ENCODE data around the gene RBBP8.
"Not testable (repeated sequence)": the region's sequence is repeated elsewhere in the genome, so short reads cannot be mapped to it uniquely, and the experiment has no call there.

RBBP8 gene

DNA sequence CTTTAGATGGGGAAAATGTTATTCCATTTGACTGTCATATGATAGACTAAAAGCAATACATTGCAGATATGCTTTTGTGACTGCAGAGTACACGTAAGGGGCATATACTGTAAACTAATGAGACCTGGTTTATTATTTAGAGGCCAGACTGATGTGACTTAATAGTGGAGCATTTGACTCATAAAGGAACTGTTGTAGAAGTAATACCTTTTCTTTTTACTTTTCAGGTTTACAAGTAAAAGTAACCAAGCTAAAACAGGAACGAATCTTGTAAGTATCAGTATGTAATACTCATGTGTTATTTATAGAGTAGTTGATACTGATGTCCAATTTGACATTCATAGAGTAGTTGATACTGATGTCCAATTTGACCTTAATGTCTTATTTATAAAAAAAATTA lies 13.1 kb downstream of the RBBP8 start:
- DNase-seq: no peak

DNA sequence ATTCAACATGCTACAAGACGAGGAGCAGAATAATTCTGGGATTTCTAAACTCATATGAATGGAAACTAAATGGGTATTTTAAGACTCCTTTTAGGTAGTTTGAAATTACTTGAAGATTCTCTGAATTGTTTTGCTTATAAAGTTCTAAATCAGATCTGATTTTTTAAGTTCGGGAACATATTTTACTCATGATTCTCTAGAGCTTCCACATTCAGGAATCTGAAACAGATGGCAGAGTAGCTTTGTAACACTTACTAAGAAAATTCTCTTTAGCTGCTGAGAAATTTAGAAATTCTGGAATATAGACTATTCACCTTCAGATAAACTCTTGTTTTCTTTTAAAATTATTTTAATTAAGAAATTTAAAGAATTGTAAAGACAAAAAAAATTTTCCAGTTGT lies 13.7 kb downstream of the RBBP8 start:
- no peak for DNase-seq

- no peak for DNase-seq
Measured at GRCh38 chr18:22951823-22952222, 18.7 kb downstream of the RBBP8 start.

- DNase-seq: no peak
Measured at GRCh38 chr18:22952525-22952924, 19.4 kb downstream of the RBBP8 start.

GRCh38 chr18:22953982-22954381 lies 20.9 kb downstream of the RBBP8 start:
- not testable (repeated sequence) for DNase-seq

GRCh38 chr18:22956226-22956625 lies 23.1 kb downstream of the RBBP8 start:
- DNase-seq: no peak

GRCh38 chr18:22961156-22961555 lies 28.0 kb downstream of the RBBP8 start:
- no peak for DNase-seq

GRCh38 chr18:22962004-22962403 lies 28.9 kb downstream of the RBBP8 start:
- no peak for DNase-seq

- no peak for DNase-seq
Measured at GRCh38 chr18:22964116-22964515, 31.0 kb downstream of the RBBP8 start.

DNA sequence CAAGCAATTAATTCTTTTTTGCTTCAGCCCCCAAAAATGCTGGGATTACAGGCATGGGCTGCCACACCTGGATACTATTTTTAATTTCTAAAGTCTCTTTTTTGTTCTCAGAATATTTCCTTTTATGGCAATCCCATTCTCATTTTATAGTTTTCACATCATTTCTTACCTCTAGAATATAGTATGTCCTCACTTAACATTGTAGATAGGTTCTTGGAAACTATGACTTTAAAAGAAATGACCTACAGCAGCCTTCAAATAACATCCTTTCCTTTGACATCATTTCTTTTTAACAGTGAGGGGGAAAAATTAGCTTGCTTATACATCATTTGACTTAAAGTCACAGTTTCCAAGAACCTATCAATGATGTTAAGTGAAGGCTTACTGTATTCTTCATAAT lies 31.6 kb downstream of the RBBP8 start:
- DNase-seq: no peak

DNA sequence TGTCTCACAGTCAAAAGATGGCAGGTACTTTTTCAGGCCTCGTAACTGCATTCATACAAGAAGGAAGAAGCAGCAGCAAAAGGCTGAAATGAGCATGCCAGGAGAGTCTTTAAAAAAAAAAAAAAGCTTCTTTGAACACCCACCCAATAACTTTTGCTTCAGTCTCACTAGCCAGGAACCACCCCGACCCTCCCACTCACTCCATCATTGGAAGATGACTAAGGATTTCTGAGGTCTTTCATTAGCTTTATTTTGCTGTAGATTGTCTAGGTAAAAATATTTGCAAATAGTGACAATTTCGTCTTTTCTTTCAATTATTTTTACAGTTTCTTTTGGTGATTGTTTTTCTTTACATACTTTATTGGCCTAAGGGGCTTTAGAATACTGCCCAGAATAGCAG lies 37.9 kb downstream of the RBBP8 start:
- no peak for DNase-seq

GRCh38 chr18:22974001-22974400 lies 40.9 kb downstream of the RBBP8 start:
- DNase-seq: no peak

GRCh38 chr18:22974707-22975106 lies 41.6 kb downstream of the RBBP8 start:
- DNase-seq: no peak

- no peak for DNase-seq
Measured at GRCh38 chr18:22975508-22975907, 42.4 kb downstream of the RBBP8 start.

DNA sequence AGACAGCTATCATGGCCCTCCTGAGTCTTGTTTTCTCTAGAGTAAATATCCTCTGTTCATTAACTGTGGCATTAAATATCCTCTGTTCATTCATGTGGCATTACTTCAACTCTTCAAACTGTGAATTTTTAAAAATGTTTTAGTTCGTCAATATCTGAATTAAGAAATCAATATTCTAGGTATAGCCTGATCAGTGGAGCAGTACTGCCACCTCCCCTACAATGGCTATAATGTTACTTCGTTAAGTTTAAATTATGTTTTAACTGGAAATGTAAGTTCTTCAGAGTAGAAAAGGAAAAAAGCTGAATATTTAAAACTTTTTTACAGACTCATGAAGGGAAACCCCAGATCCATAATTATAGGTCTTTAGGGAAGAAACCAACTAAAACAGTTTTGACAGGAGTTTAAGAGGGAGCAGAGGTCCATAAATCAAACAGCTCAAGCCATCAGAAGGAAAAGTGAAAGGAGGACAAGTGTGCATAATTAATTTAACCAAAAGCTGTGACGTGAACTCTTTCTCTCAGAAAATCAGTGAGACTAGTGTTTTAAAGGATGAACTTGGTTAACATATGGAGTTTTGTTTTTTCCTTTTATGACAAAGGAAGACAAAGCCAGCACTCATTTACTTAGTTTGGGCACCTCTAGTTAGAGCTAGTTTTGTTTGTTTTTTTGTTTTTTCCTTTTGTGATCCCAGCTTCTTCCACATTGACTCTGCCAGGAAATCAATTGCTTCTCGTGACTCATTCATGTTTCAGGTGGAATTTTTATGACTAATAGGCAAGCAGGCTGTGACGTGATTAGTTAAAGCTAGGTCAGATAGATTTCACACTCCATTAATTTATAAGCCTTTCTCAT lies 44.9 kb downstream of the RBBP8 start:
- DNase-seq: no peak

DNA sequence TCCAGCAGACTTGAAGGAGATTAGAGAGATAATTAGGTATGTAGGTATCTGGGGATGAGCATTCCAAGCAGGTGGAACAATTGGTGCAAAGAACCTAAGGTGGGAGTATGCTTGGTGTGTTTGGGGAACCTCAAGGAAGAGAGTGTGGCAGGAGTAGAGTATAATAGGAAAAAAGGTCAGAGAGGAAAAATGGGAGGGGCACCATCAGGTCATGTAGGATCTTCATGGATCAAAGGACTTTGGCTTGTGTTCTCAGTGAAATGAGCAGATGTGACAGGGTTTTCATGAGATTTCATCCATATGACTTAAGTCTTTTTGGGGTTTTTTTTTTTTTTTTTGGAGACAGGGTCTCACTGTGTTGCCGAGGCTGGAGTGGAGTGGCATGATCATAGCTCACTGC lies 47.3 kb downstream of the RBBP8 start:
- DNase-seq: no peak

DNA sequence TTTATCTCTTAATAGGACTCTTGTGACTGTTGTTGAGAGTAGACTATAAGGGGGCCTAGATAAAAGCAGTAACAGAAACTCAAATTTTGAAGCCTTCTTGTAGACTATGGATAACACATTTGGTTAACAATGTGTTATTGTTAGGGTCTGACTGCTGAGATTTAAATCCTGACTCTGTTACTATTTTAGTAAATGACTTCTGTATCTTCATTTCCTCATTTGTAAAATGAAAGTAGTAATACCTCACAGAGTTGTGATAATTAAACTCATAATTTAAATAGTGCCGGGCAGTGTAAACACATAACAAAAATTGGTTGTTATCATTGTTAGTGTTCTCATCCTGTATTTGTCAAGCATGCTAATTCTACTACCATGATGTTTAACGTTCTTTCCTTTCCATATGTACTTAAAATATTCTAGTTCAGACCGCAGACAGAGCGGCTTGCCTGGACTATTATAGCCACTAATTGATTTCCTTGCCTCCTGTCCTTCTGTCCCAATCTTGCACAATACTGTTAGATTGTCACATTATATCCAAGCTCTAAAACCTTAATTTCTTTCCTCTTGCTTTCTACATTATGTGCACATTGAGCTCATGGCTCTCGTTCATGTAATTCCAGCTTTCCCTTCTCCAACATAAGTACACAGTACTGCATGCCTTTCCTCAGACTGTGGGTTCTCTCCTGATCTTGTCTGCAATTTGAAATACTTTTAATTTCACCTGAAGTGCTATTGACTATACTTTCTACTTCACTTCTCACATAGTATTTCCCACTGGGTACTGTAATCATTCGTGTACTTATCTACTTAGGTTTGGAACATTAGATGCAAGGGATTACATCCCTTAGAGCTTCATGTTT lies 48.4 kb downstream of the RBBP8 start:
- no peak for DNase-seq

GRCh38 chr18:22983175-22983574 lies 50.0 kb downstream of the RBBP8 start:
- no peak for DNase-seq

- no peak for DNase-seq
Measured at GRCh38 chr18:22985250-22985649, 52.1 kb downstream of the RBBP8 start.

DNA sequence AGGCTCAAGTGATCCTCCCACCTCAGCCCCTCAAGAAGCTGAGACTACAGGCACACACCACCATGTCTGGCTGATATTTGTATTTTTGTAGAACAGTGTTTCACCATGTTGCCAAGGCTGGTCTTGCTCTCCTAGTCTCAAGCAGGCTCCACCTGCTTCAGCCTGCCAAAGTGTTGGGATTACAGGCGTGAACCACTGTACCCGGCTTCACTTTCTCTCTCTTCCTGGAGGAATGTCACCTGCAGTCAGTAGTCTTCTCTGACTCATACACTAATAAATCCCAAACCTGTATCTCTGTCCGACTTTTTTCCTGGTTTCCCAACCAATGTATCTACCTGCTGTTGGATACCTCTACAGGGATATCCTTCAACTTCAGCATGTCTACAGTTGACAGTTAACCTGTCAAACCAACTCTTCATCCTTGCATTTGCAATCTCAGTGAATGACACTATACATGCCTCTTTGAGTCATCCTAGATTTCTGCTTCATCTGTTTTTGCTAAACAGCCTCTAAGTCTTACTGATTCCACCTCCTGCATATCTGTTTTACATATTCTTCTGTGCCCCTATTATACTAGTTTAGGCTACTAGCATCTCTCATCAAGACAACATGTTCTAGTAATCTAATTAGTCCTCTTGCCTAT lies 54.5 kb downstream of the RBBP8 start:
- no peak for DNase-seq

DNA sequence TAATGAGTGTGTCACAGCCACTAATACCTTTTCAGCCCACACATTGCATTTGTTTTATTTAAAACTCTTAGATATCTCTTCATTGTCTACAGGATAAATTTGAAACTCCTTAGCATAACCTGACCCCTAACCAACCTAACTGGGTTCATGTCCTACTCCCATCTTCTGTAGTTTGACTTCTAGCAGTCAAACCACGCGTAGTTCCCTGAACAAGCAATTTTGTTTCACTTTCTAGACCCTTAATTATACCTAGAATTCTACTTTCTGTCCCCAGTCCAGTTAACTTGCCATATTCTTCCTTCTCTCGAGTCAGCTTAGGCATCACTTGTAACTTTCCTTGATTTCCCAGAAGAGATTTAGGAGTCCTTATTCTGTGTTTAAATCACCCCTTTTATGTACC lies 55.1 kb downstream of the RBBP8 start:
- no peak for DNase-seq

DNA sequence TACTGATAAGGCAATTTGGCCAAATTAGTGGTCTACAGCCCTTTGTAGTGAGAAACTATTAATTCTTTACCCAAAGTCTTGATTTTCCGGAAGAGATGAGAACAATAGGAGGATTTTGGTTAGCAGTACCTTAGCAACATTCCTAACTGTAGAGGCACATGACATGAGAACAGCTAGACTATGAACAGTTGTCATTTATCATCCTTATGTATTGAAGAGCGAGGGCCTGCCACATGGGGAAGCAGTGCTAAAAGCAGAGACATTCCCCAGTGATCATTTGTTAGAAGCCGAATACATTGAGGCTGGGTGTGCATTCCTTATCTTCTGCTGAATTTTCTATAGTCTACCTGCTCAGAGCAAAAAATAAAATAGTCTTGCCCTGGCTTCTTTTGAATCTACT lies 65.2 kb downstream of the RBBP8 start:
- no peak for DNase-seq

GRCh38 chr18:22999212-22999611 lies 66.1 kb downstream of the RBBP8 start:
- no peak for DNase-seq

GRCh38 chr18:22999647-23000046 lies 66.5 kb downstream of the RBBP8 start:
- DNase-seq: no peak
